IMR-90 (cell line): ENCODE measurements around the gene C11orf97.

Source experiments
- BHLHE40 ChIP-seq: fragments of 150-350 bp; IDR thresholded peaks from 2 replicates; pipeline ENCODE4 v1.6.1; 2016; ENCODE audit warnings: mild to moderate bottlenecking, low read depth, low read length
- CHD1 ChIP-seq: IDR thresholded peaks from 2 replicates; pipeline ENCODE4 v1.6.1; 2012; ENCODE audit warnings: low read depth, low read length, improper control_type of control experiment
- CTCF ChIP-seq: conservative IDR thresholded peaks from 2 replicates; pipeline ENCODE4 v1.5.1; 2012; ENCODE audit warnings: mild to moderate bottlenecking, low read depth, low read length, improper control_type of control experiment
- FOS ChIP-seq: fragments of 150-350 bp; IDR thresholded peaks from 2 replicates; pipeline ENCODE4 v1.6.1; 2016; ENCODE audit warnings: low read depth, low read length
- MAFK ChIP-seq: IDR thresholded peaks from 2 replicates; pipeline ENCODE4 v1.6.1; 2012; ENCODE audit warnings: low read depth, low read length, improper control_type of control experiment
- MXI1 ChIP-seq: IDR thresholded peaks from 2 replicates; pipeline ENCODE4 v1.6.1; 2012; ENCODE audit warnings: low read depth, mild to moderate bottlenecking, low read length, moderate library complexity, borderline replicate concordance
- NFE2L2 ChIP-seq: fragments of 150-350 bp; IDR thresholded peaks from 2 replicates; pipeline ENCODE4 v1.6.1; 2016; ENCODE audit warnings: low read depth, mild to moderate bottlenecking, low read length
- POLR2A ChIP-seq: IDR thresholded peaks from 2 replicates; pipeline ENCODE4 v1.6.1; 2012; ENCODE audit warnings: mild to moderate bottlenecking, low read depth, low read length
- RAD21 ChIP-seq: IDR thresholded peaks from 2 replicates; pipeline ENCODE4 v1.6.1; 2012; ENCODE audit warnings: low read length, improper control_type of control experiment
- RFX5 ChIP-seq: IDR thresholded peaks from 2 replicates; pipeline ENCODE4 v1.8.0; 2012; ENCODE audit warnings: low read depth, mild to moderate bottlenecking, low read length, moderate library complexity
- SMC3 ChIP-seq: fragments of 150-350 bp; IDR thresholded peaks from 2 replicates; pipeline ENCODE4 v1.6.1; 2016; ENCODE audit warnings: low read depth, mild to moderate bottlenecking, antibody characterized with exemption, low read length, moderate library complexity
- USF2 ChIP-seq: fragments of 150-350 bp; IDR thresholded peaks from 2 replicates; pipeline ENCODE4 v1.6.1; 2017; ENCODE audit warnings: mild to moderate bottlenecking, antibody characterized with exemption, low read length, low read depth

- TF ChIP-seq CTCF (peak; percentile 46), POLR2A (no peak), BHLHE40 (no peak), FOS (no peak), CHD1 (no peak), MAFK (no peak), SMC3 (0 out of 2 replicates have a peak, but pooled peaks have one; percentile 28), RAD21 (peak; percentile 37), NFE2L2 (no peak), RFX5 (no peak), USF2 (no peak), MXI1 (no peak)
Measured at GRCh38 chr11:94521684-94522083, 9.4 kb downstream of the C11orf97 start.
